Measurements from ENCODE around the gene KIAA1328.

DNA sequence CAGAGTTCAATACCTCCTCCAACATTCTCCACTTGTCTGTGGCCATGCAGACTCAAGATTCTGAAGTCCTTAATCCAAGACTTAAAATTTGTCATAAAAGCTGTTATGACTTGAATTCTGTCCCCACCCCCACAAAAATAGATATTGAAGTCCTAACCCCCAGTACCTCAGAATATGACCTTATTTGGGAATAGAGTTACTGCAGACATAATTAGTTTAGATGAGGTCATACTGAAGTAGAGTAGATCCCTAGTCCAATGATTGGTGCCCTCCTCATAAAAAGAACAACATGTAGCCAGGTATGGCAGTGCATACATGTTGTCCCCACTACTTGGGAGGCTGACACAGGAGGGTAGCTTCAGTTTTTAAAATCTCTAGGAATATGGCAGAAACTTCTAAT is 9.3 kb upstream of the KIAA1328 start:
- TF ChIP-seq, protein P1, sequence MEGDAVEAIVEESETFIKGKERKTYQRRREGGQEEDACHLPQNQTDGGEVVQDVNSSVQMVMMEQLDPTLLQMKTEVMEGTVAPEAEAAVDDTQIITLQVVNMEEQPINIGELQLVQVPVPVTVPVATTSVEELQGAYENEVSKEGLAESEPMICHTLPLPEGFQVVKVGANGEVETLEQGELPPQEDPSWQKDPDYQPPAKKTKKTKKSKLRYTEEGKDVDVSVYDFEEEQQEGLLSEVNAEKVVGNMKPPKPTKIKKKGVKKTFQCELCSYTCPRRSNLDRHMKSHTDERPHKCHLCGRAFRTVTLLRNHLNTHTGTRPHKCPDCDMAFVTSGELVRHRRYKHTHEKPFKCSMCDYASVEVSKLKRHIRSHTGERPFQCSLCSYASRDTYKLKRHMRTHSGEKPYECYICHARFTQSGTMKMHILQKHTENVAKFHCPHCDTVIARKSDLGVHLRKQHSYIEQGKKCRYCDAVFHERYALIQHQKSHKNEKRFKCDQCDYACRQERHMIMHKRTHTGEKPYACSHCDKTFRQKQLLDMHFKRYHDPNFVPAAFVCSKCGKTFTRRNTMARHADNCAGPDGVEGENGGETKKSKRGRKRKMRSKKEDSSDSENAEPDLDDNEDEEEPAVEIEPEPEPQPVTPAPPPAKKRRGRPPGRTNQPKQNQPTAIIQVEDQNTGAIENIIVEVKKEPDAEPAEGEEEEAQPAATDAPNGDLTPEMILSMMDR (IDR thresholded peaks at IDR 0.05; ENCODE audit: extremely low read depth in 1 of 2, insufficient read depth in 1 of 2, low read depth in 1 of 2, low read length in 2 of 2) = no peak
- TF ChIP-seq GATA2 (IDR thresholded peaks at IDR 0.05; ENCODE audit: insufficient read depth, insufficient read length, low read depth, low read length) (no peak), POLR2AphosphoS5 (IDR thresholded peaks at IDR 0.05; ENCODE audit: insufficient read depth, low read depth, low read length) (no peak), EZH2 (IDR thresholded peaks at IDR 0.05; ENCODE audit: borderline replicate concordance, low read depth, low read length, severe bottlenecking) (no peak)
- TF ChIP-seq, protein P2, sequence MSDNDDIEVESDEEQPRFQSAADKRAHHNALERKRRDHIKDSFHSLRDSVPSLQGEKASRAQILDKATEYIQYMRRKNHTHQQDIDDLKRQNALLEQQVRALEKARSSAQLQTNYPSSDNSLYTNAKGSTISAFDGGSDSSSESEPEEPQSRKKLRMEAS (IDR thresholded peaks at IDR 0.05; ENCODE audit: insufficient read depth, insufficient read length) = no peak
